WTC11 (cell line): ENCODE data around the gene ABCD3. TPM values are rescaled to one million over a fixed set of nuclear protein-coding genes. Genes with fewer than 3 reads are reported as not detected.

ENCODE experiments used
- ATAC-seq: fragments of 200-7000 bp; cut with Tn5 transposase; 2 replicates; pipeline ENCODE4 v1.10.0; 2021; ENCODE audit warnings: mild to moderate bottlenecking, moderate library complexity
- CTCF ChIA-PET: fragments of 300-600 bp; sonication (Branson Sonifier 250); formaldehyde crosslinking; loops from one replicate; lab custom pipeline; 2021; ENCODE audit warnings: antibody characterized with exemption; lab: Charles Lee
- POLR2A ChIA-PET: fragments of 350-600 bp; sonication (Branson Sonifier 250); formaldehyde crosslinking; loops from one replicate; lab custom pipeline; 2021; ENCODE audit warnings: antibody characterized with exemption; lab: Charles Lee
- DNase-seq: peaks from one replicate; pipeline ENCODE4 v3.0.0; 2021; ENCODE audit warnings: low spot score
- H3K27ac Mint-ChIP-seq: 2 replicates; pipeline ENCODE4 v1.8.0; 2021; ENCODE audit warnings: mixed read lengths
- H3K27me3 Mint-ChIP-seq: 2 replicates; pipeline ENCODE4 v1.8.0; 2021; ENCODE audit warnings: low read depth, mild to moderate bottlenecking, moderate library complexity, mixed read lengths
- H3K36me3 Mint-ChIP-seq: 2 replicates; pipeline ENCODE4 v1.8.0; 2021; ENCODE audit warnings: mixed read lengths
- H3K4me1 Mint-ChIP-seq: 2 replicates; pipeline ENCODE4 v1.8.0; 2022; ENCODE audit warnings: mixed read lengths
- H3K4me3 Mint-ChIP-seq: 2 replicates; pipeline ENCODE4 v1.8.0; 2021; ENCODE audit warnings: mild to moderate bottlenecking, moderate library complexity, mixed read lengths
- H3K9me3 Mint-ChIP-seq: 2 replicates; pipeline ENCODE4 v1.8.0; 2021; ENCODE audit warnings: mixed read lengths
- ATF1 ChIP-seq: sonication (generic); formaldehyde crosslinking; IDR thresholded peaks from 2 replicates; pipeline ENCODE4 v1.8.1; 2023; ENCODE audit warnings: mild to moderate bottlenecking, moderate library complexity, missing genetic modification reagents
- CBFB ChIP-seq: sonication (generic); formaldehyde crosslinking; IDR thresholded peaks from 2 replicates; pipeline ENCODE4 v1.8.1; 2022; ENCODE audit warnings: mild to moderate bottlenecking, low read depth, missing genetic modification reagents
- FOXJ3 ChIP-seq: sonication (generic); formaldehyde crosslinking; IDR thresholded peaks from 2 replicates; pipeline ENCODE4 v1.9.0; 2021; ENCODE audit warnings: missing genetic modification reagents, mild to moderate bottlenecking, borderline replicate concordance
- FOXP1 ChIP-seq: sonication (generic); formaldehyde crosslinking; IDR thresholded peaks from 2 replicates; pipeline ENCODE4 v1.8.0; 2022; ENCODE audit warnings: missing genetic modification reagents, mild to moderate bottlenecking, moderate library complexity, borderline replicate concordance
- GABPB1 ChIP-seq: sonication (generic); formaldehyde crosslinking; IDR thresholded peaks from 2 replicates; pipeline ENCODE4 v1.8.1; 2023; ENCODE audit warnings: mild to moderate bottlenecking, missing genetic modification reagents
- GRHL2 ChIP-seq: fragments of 250-450 bp; sonication (Bioruptor Pico); IDR thresholded peaks from 2 replicates; pipeline ENCODE4 v1.8.0; 2022; ENCODE audit warnings: mild to moderate bottlenecking, moderate library complexity; ENCODE audit not compliant: insufficient replicate concordance, severe bottlenecking
- MXD4 ChIP-seq: fragments of 250-450 bp; sonication (Bioruptor Pico); IDR thresholded peaks from 2 replicates; pipeline ENCODE4 v1.8.0; 2021; ENCODE audit warnings: mild to moderate bottlenecking, moderate library complexity, borderline replicate concordance
- RORB ChIP-seq: fragments of 250-450 bp; sonication (Bioruptor Pico); IDR thresholded peaks from 2 replicates; pipeline ENCODE4 v1.9.0; 2021; ENCODE audit warnings: mild to moderate bottlenecking
- TEAD4 ChIP-seq: sonication (generic); formaldehyde crosslinking; IDR thresholded peaks from 2 replicates; pipeline ENCODE4 v1.8.0; 2022; ENCODE audit warnings: mild to moderate bottlenecking, missing genetic modification reagents
- ZNF219 ChIP-seq: sonication (generic); formaldehyde crosslinking; IDR thresholded peaks from 2 replicates; pipeline ENCODE4 v1.8.0; 2023; ENCODE audit warnings: missing genetic modification reagents, mild to moderate bottlenecking, borderline replicate concordance
- total RNA-seq: library from RNA; stranded (reverse); gene quantifications from 3 replicates; pipeline ENCODE4 v1.2.3, GENCODE V29; 2021
- TF ChIP-seq, protein P1 (sequence below): sonication (generic); formaldehyde crosslinking; IDR thresholded peaks from 2 replicates; pipeline ENCODE4 v1.8.1; 2022; ENCODE audit warnings: low read depth, missing genetic modification reagents, borderline replicate concordance
- TF ChIP-seq, protein P2 (sequence below): fragments of 250-450 bp; sonication (Bioruptor Pico); IDR thresholded peaks from 2 replicates; pipeline ENCODE4 v1.8.0; 2021; ENCODE audit warnings: mild to moderate bottlenecking
- TF ChIP-seq, protein P3 (sequence below): fragments of 250-450 bp; sonication (Bioruptor Pico); IDR thresholded peaks from 2 replicates; pipeline ENCODE4 v1.9.0; 2021; ENCODE audit warnings: moderate library complexity, mild to moderate bottlenecking, inconsistent platforms, borderline replicate concordance
- TF ChIP-seq, protein P4 (sequence below): sonication (generic); formaldehyde crosslinking; IDR thresholded peaks from 2 replicates; pipeline ENCODE4 v1.8.0; 2022; ENCODE audit warnings: missing genetic modification reagents
- TF ChIP-seq, protein P5 (sequence below): sonication (generic); formaldehyde crosslinking; IDR thresholded peaks from 2 replicates; pipeline ENCODE4 v1.8.1; 2022; ENCODE audit warnings: mild to moderate bottlenecking, missing genetic modification reagents, moderate library complexity, borderline replicate concordance
- TF ChIP-seq, protein P6 (sequence below): sonication (generic); formaldehyde crosslinking; conservative IDR thresholded peaks from 2 replicates; pipeline ENCODE4 v1.8.1; 2023; ENCODE audit warnings: mild to moderate bottlenecking, low read depth, missing genetic modification reagents, moderate library complexity
- TF ChIP-seq, protein P7 (sequence below): fragments of 250-450 bp; sonication (Bioruptor Pico); conservative IDR thresholded peaks from 2 replicates; pipeline ENCODE4 v1.9.0; 2021; ENCODE audit warnings: mild to moderate bottlenecking
- TF ChIP-seq, protein P8 (sequence below): sonication (generic); formaldehyde crosslinking; IDR thresholded peaks from 2 replicates; pipeline ENCODE4 v1.8.1; 2022; ENCODE audit warnings: mild to moderate bottlenecking, moderate library complexity, missing genetic modification reagents
- TF ChIP-seq, protein P9 (sequence below): sonication (generic); formaldehyde crosslinking; IDR thresholded peaks from 2 replicates; pipeline ENCODE4 v1.8.1; 2022; ENCODE audit warnings: low read depth, mild to moderate bottlenecking, moderate library complexity, missing genetic modification reagents, borderline replicate concordance

The ABCD3 gene
- total RNA-seq, 1 experiment from 2014 or later: 27.2 TPM

DNA sequence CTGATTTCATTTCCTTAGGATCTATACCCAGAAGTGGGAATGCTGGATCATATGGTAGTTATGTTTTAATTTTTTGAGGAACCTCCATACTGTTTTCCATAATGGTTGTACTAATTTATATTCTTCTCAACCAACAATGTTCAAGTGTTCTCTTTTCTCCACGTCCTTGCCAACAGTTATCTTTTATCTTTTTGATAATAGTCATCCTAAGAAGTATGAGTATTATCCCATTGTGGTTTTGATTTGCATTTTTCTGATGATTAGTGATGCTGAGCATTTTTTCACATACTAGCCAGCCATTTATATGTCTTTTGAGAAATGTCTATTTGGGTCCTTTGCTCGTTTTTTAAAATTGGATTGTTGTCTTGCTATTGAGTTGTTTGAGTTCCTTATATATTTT lies 38.5 kb downstream of the ABCD3 start:
- CTCF ChIA-PET: interaction anchor here (1.0 to 1.3 kb wide), 2 partner anchors 25 to 26 kb away, joined by 3 to 4 read pairs; no protein-coding TSS in a partner anchor

More for the DNA sequence above, 38.5 kb downstream of the ABCD3 start:
- H3K4me1 Mint-ChIP-seq: peaks cover 10% of the 10 kb centered on the region
- POLR2A ChIA-PET: no interaction called here
- H3K27me3 Mint-ChIP-seq: no peaks in the 10 kb centered on the region
- no peak overlapping the region for H3K27ac Mint-ChIP-seq
- TF ChIP-seq, protein P1, sequence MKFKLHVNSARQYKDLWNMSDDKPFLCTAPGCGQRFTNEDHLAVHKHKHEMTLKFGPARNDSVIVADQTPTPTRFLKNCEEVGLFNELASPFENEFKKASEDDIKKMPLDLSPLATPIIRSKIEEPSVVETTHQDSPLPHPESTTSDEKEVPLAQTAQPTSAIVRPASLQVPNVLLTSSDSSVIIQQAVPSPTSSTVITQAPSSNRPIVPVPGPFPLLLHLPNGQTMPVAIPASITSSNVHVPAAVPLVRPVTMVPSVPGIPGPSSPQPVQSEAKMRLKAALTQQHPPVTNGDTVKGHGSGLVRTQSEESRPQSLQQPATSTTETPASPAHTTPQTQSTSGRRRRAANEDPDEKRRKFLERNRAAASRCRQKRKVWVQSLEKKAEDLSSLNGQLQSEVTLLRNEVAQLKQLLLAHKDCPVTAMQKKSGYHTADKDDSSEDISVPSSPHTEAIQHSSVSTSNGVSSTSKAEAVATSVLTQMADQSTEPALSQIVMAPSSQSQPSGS (CRISPR knock-in tag): no peak
- TF ChIP-seq, protein P2, sequence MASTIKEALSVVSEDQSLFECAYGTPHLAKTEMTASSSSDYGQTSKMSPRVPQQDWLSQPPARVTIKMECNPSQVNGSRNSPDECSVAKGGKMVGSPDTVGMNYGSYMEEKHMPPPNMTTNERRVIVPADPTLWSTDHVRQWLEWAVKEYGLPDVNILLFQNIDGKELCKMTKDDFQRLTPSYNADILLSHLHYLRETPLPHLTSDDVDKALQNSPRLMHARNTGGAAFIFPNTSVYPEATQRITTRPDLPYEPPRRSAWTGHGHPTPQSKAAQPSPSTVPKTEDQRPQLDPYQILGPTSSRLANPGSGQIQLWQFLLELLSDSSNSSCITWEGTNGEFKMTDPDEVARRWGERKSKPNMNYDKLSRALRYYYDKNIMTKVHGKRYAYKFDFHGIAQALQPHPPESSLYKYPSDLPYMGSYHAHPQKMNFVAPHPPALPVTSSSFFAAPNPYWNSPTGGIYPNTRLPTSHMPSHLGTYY: no peak
- TF ChIP-seq, protein P3, sequence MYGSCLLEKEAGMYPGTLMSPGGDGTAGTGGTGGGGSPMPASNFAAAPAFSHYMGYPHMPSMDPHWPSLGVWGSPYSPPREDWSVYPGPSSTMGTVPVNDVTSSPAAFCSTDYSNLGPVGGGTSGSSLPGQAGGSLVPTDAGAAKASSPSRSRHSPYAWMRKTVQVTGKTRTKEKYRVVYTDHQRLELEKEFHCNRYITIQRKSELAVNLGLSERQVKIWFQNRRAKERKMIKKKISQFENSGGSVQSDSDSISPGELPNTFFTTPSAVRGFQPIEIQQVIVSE (CRISPR knock-in tag): no peak
- TF ChIP-seq, protein P4, sequence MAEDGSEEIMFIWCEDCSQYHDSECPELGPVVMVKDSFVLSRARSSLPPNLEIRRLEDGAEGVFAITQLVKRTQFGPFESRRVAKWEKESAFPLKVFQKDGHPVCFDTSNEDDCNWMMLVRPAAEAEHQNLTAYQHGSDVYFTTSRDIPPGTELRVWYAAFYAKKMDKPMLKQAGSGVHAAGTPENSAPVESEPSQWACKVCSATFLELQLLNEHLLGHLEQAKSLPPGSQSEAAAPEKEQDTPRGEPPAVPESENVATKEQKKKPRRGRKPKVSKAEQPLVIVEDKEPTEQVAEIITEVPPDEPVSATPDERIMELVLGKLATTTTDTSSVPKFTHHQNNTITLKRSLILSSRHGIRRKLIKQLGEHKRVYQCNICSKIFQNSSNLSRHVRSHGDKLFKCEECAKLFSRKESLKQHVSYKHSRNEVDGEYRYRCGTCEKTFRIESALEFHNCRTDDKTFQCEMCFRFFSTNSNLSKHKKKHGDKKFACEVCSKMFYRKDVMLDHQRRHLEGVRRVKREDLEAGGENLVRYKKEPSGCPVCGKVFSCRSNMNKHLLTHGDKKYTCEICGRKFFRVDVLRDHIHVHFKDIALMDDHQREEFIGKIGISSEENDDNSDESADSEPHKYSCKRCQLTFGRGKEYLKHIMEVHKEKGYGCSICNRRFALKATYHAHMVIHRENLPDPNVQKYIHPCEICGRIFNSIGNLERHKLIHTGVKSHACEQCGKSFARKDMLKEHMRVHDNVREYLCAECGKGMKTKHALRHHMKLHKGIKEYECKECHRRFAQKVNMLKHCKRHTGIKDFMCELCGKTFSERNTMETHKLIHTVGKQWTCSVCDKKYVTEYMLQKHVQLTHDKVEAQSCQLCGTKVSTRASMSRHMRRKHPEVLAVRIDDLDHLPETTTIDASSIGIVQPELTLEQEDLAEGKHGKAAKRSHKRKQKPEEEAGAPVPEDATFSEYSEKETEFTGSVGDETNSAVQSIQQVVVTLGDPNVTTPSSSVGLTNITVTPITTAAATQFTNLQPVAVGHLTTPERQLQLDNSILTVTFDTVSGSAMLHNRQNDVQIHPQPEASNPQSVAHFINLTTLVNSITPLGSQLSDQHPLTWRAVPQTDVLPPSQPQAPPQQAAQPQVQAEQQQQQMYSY (CRISPR knock-in tag): no peak
- TF ChIP-seq, protein P5, sequence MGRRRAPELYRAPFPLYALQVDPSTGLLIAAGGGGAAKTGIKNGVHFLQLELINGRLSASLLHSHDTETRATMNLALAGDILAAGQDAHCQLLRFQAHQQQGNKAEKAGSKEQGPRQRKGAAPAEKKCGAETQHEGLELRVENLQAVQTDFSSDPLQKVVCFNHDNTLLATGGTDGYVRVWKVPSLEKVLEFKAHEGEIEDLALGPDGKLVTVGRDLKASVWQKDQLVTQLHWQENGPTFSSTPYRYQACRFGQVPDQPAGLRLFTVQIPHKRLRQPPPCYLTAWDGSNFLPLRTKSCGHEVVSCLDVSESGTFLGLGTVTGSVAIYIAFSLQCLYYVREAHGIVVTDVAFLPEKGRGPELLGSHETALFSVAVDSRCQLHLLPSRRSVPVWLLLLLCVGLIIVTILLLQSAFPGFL (CRISPR knock-in tag): no peak
- no peak for TF ChIP-seq GABPB1 (CRISPR knock-in tag)
- no peak for TF ChIP-seq RORB (CRISPR knock-in tag)
- TF ChIP-seq, protein P6, sequence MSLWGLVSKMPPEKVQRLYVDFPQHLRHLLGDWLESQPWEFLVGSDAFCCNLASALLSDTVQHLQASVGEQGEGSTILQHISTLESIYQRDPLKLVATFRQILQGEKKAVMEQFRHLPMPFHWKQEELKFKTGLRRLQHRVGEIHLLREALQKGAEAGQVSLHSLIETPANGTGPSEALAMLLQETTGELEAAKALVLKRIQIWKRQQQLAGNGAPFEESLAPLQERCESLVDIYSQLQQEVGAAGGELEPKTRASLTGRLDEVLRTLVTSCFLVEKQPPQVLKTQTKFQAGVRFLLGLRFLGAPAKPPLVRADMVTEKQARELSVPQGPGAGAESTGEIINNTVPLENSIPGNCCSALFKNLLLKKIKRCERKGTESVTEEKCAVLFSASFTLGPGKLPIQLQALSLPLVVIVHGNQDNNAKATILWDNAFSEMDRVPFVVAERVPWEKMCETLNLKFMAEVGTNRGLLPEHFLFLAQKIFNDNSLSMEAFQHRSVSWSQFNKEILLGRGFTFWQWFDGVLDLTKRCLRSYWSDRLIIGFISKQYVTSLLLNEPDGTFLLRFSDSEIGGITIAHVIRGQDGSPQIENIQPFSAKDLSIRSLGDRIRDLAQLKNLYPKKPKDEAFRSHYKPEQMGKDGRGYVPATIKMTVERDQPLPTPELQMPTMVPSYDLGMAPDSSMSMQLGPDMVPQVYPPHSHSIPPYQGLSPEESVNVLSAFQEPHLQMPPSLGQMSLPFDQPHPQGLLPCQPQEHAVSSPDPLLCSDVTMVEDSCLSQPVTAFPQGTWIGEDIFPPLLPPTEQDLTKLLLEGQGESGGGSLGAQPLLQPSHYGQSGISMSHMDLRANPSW (CRISPR knock-in tag): no peak
- no peak for TF ChIP-seq CBFB (CRISPR knock-in tag)
- TF ChIP-seq, protein P7, sequence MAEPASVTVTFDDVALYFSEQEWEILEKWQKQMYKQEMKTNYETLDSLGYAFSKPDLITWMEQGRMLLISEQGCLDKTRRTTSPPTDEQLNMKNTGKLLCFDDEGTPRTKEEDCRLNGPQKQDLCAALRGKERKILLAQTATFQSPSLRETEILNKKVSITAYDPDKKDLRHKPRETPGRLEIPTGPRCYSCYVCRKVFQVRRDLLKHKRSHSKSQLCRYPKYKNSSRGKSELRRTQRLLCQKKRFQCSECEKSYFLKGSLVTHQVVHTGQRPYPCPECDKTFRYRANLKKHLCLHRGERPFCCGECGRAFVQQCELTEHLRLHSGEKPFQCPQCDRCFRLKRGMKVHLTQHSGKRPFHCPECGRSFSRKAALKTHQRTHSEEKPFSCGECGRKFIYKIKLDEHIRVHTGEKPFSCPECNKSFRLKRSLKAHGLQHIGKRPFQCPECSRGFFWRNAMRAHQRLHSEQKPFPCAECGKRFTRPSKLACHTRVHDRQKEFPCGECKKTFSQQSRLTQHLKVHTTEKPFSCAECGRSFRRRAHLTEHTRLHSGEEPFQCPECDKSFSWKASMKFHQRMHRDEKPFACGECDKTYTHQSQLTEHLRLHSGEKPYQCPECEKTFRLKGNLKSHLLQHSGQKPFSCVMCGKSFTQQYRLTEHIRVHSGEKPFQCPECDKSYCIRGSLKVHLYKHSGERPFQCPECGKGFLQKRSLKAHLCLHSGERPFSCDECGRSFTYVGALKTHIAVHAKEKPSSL: no peak
- TF ChIP-seq TEAD4 (CRISPR knock-in tag): no peak
- TF ChIP-seq ZNF219: no peak
- TF ChIP-seq MXD4: no peak
- TF ChIP-seq ATF1 (CRISPR knock-in tag): no peak
- TF ChIP-seq FOXP1: no peak
- TF ChIP-seq, protein P8, sequence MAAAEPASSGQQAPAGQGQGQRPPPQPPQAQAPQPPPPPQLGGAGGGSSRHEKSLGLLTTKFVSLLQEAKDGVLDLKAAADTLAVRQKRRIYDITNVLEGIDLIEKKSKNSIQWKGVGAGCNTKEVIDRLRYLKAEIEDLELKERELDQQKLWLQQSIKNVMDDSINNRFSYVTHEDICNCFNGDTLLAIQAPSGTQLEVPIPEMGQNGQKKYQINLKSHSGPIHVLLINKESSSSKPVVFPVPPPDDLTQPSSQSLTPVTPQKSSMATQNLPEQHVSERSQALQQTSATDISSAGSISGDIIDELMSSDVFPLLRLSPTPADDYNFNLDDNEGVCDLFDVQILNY (CRISPR knock-in tag): no peak
- TF ChIP-seq GRHL2 (CRISPR knock-in tag): no peak
- TF ChIP-seq, protein P9, sequence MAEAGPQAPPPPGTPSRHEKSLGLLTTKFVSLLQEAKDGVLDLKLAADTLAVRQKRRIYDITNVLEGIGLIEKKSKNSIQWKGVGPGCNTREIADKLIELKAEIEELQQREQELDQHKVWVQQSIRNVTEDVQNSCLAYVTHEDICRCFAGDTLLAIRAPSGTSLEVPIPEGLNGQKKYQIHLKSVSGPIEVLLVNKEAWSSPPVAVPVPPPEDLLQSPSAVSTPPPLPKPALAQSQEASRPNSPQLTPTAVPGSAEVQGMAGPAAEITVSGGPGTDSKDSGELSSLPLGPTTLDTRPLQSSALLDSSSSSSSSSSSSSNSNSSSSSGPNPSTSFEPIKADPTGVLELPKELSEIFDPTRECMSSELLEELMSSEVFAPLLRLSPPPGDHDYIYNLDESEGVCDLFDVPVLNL: no peak
- TF ChIP-seq FOXJ3 (CRISPR knock-in tag): no peak
- no peak overlapping the region for H3K4me3 Mint-ChIP-seq
- no peak for ATAC-seq
- H3K9me3 Mint-ChIP-seq: peaks cover 18% of the 10 kb centered on the region
- no peak for DNase-seq
- H3K36me3 Mint-ChIP-seq: peaks cover 22% of the 10 kb centered on the region
